Measurements from ENCODE around the gene FILIP1L. TPM values are rescaled to one million over a fixed set of nuclear protein-coding genes. Genes with fewer than 3 reads are reported as not detected.

Gene FILIP1L
- total and polyA plus RNA-seq, 2 of the 4 experiments (the other 2 are of a cell fraction), result 11.5 to 19.9 TPM

- H3K9me1 ChIP-seq (ENCODE audit: insufficient read depth, low read length), result peaks cover 10% of the 10 kb centered on the region
- peak overlapping the region; percentile 67; the same call in 1 of the 3 replicates for H2BK15ac ChIP-seq (ENCODE audit: low read depth, low read length)
- H3K56ac ChIP-seq (ENCODE audit: extremely low read depth, insufficient read depth, low read length), result no peak overlapping the region
- no peaks in the 10 kb centered on the region for H4K20me1 ChIP-seq (ENCODE audit: insufficient read depth, low read length)
- H3K18ac ChIP-seq (ENCODE audit: low read depth, low read length), result peak overlapping the region; percentile 88
- DNase-seq, result no peak
- peak overlapping the region; percentile 30; the same call in 1 of the 2 replicates for H2AK5ac ChIP-seq (ENCODE audit: low read depth, low read length)
- in situ Hi-C loops (cut with MboI; ENCODE audit: low sequenced_read_pairs), result no loop called here
- intact Hi-C loops (cut with micrococcal nuclease), result loop anchor here (10.0 kb wide), 1 partner anchor 1598 kb away; the partner anchor contains the start of gene ZBTB11
- no peak overlapping the region for H2AFZ ChIP-seq (replicated peaks; ENCODE audit: low read length, poor library complexity)
- H2BK120ac ChIP-seq (ENCODE audit: low read depth, low read length), result peak overlapping the region; percentile 70
- peak overlapping the region; percentile 60 for H4K91ac ChIP-seq (ENCODE audit: insufficient read depth, low read depth, low read length)
- peak overlapping the region; percentile 86 for H2BK20ac ChIP-seq (ENCODE audit: low read depth, low read length)
- H3K27me3 ChIP-seq (ENCODE audit: control insufficient read depth, insufficient read depth, low read length), result no peaks in the 10 kb centered on the region
- peak overlapping the region; percentile 8 to 60; a peak in 3 of 4 replicates for H4K8ac ChIP-seq (ENCODE audit: low read depth in 2 of 2, low read length in 2 of 2)
- peak overlapping the region; percentile 76 for H4K5ac ChIP-seq (ENCODE audit: low read depth, low read length)
- peaks cover 27% of the 10 kb centered on the region for H3K4me1 ChIP-seq (ENCODE audit: control insufficient read depth, insufficient read depth, low read length)
- peak overlapping the region; percentile 75 for H3K23ac ChIP-seq (ENCODE audit: low read depth, low read length)
- no peaks in the 10 kb centered on the region for H3K9me3 ChIP-seq (ENCODE audit: control insufficient read depth, insufficient read depth, low read length)
- ChIA-PET CTCF (interaction anchor here (1.1 to 1.5 kb wide), 2 partner anchors 13 to 199 kb away, joined by 4 to 5 read pairs; no protein-coding TSS in a partner anchor), POLR2A (ENCODE audit: unreplicated experiment) (no interaction called here)
- H3K36me3 ChIP-seq (ENCODE audit: control insufficient read depth, insufficient read depth, low read length), result no peaks in the 10 kb centered on the region
- H3K14ac ChIP-seq (replicated peaks; ENCODE audit: low read depth, low read length), result peak overlapping the region; percentile 39
- BruUV-seq (replicated peaks), result no TSS peak
- H2AK9ac ChIP-seq (replicated peaks; ENCODE audit: low read depth, low read length, poor library complexity), result no peak overlapping the region
- H3K79me1 ChIP-seq (ENCODE audit: low read depth in 1 of 2, low read length in 2 of 2), result peaks cover 4 to 13% of the 10 kb centered on the region in 2 experiments; a peak in 3 of 4 replicates
- no peak overlapping the region for H3K4me3 ChIP-seq (ENCODE audit: insufficient read depth, low read depth, low read length)
- 40% methylated on average over 1 of the region's 7 CpGs; no CpG with 5 or more reads in 1 of the 2 experiments for WGBS, 2 experiments (ENCODE audit: extremely low coverage in 2 of 2, insufficient read length in 1 of 2)
- peak overlapping the region; percentile 65; the same call in 1 of the 2 replicates for H3K27ac ChIP-seq (ENCODE audit: insufficient read depth, low read length)
- no peak for ATAC-seq (ENCODE audit: low read depth)
- TF ChIP-seq POLR2A (IDR thresholded peaks at IDR 0.05; ENCODE audit: low read depth, low read length) (no peak), MXI1 (IDR thresholded peaks at IDR 0.05; ENCODE audit: borderline replicate concordance, low read depth, low read length) (no peak), CEBPB (IDR thresholded peaks at IDR 0.05; ENCODE audit: low read depth, low read length) (no peak), CHD1 (IDR thresholded peaks at IDR 0.05; ENCODE audit: low read depth, low read length) (no peak), RAD21 (IDR thresholded peaks at IDR 0.05; ENCODE audit: low read length) (no peak), FOS (IDR thresholded peaks at IDR 0.05; ENCODE audit: low read depth, low read length) (no peak), NFE2L2 (IDR thresholded peaks at IDR 0.05; ENCODE audit: low read depth, low read length) (no peak), RFX5 (IDR thresholded peaks at IDR 0.05; ENCODE audit: low read depth, low read length) (no peak), MAZ (IDR thresholded peaks at IDR 0.05; ENCODE audit: borderline replicate concordance, low read depth, low read length) (no peak)
- TF ChIP-seq, protein P1, sequence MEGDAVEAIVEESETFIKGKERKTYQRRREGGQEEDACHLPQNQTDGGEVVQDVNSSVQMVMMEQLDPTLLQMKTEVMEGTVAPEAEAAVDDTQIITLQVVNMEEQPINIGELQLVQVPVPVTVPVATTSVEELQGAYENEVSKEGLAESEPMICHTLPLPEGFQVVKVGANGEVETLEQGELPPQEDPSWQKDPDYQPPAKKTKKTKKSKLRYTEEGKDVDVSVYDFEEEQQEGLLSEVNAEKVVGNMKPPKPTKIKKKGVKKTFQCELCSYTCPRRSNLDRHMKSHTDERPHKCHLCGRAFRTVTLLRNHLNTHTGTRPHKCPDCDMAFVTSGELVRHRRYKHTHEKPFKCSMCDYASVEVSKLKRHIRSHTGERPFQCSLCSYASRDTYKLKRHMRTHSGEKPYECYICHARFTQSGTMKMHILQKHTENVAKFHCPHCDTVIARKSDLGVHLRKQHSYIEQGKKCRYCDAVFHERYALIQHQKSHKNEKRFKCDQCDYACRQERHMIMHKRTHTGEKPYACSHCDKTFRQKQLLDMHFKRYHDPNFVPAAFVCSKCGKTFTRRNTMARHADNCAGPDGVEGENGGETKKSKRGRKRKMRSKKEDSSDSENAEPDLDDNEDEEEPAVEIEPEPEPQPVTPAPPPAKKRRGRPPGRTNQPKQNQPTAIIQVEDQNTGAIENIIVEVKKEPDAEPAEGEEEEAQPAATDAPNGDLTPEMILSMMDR (conservative IDR thresholded peaks at IDR 0.05; ENCODE audit: low read depth, low read length), result no peak
- TF ChIP-seq, protein P2, sequence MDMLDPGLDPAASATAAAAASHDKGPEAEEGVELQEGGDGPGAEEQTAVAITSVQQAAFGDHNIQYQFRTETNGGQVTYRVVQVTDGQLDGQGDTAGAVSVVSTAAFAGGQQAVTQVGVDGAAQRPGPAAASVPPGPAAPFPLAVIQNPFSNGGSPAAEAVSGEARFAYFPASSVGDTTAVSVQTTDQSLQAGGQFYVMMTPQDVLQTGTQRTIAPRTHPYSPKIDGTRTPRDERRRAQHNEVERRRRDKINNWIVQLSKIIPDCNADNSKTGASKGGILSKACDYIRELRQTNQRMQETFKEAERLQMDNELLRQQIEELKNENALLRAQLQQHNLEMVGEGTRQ (IDR thresholded peaks at IDR 0.05; ENCODE audit: low read depth, low read length), result no peak
- TF ChIP-seq, protein P3, sequence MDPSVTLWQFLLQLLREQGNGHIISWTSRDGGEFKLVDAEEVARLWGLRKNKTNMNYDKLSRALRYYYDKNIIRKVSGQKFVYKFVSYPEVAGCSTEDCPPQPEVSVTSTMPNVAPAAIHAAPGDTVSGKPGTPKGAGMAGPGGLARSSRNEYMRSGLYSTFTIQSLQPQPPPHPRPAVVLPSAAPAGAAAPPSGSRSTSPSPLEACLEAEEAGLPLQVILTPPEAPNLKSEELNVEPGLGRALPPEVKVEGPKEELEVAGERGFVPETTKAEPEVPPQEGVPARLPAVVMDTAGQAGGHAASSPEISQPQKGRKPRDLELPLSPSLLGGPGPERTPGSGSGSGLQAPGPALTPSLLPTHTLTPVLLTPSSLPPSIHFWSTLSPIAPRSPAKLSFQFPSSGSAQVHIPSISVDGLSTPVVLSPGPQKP (IDR thresholded peaks at IDR 0.05; ENCODE audit: borderline replicate concordance, low read depth, low read length), result no peak
- H2BK5ac ChIP-seq (ENCODE audit: low read depth, low read length, poor library complexity, severe bottlenecking), result peak overlapping the region; percentile 73
- no peak overlapping the region for H3K9ac ChIP-seq (ENCODE audit: low read depth, low read length)
- peak overlapping the region; percentile 44; the same call in 1 of the 2 replicates for H3K4ac ChIP-seq (ENCODE audit: low read depth, low read length)
- dilution Hi-C loops (cut with HindIII; ENCODE audit: low sequenced_read_pairs, unreplicated experiment), result no loop called here
- peak overlapping the region; percentile 30; the same call in 1 of the 2 replicates for H3K4me2 ChIP-seq (ENCODE audit: low read depth, low read length)
Observed at GRCh38 chr3:100076731-100077529, 37.4 kb downstream of the FILIP1L start.

Data from IMR-90 (cell line).